T-helper 1 cell treated with Interleukin-12 subunit alpha and Interleukin-12 subunit beta and Interleukin-4 antibody, amounts not matched to agents 30 ng/mL and 1 ng/mL, for 36 hours (primary cell): ENCODE data around the gene ZNF33B. TPM values are rescaled to one million over a fixed set of nuclear protein-coding genes. Genes with fewer than 3 reads are reported as not detected.
"Not testable (repeated sequence)": the region's sequence is repeated elsewhere in the genome, so short reads cannot be mapped to it uniquely, and the experiment has no call there.

Source experiments
- intact Hi-C: fragments of 100-400 bp; cut with micrococcal nuclease; formaldehyde crosslinking; loops from one replicate; pipeline ENCODE4 v1.15.1; 2024
- total RNA-seq: library from RNA; stranded (reverse); gene quantifications from 2 replicates; pipeline ENCODE4 v1.2.3, GENCODE V29; 2022

ZNF33B gene
- total RNA-seq = 23.3 and 25.9 TPM in 2 replicates

- intact Hi-C loops = loop anchor here (1.0 to 10.0 kb wide), 12 partner anchors 86 to 1177 kb away; partner anchors contain the start of genes BMS1, HNRNPF and ZNF32
These were observed at the start of gene ZNF33B for GRCh38 chr10:42638055-42638820. TSS of gene ZNF33B (minus strand) at chr10:42638570. CDS start at chr10:42636928, 1,642 bp downstream.

- intact Hi-C loops = no loop called here
These were observed 46.1 kb upstream of the ZNF33B start for GRCh38 chr10:42684517-42684916.

GRCh38 chr10:42680267-42680666, 41.9 kb upstream of the ZNF33B start:
- intact Hi-C loops = no loop called here

GRCh38 chr10:42665181-42665979, 27.0 kb upstream of the ZNF33B start:
- intact Hi-C loops = not testable (repeated sequence)

GRCh38 chr10:42654419-42654818, 16.0 kb upstream of the ZNF33B start:
- intact Hi-C loops = no loop called here

- intact Hi-C loops = no loop called here
These were observed 14.5 kb upstream of the ZNF33B start for GRCh38 chr10:42652858-42653257.

- intact Hi-C loops = no loop called here
These were observed 12.0 kb upstream of the ZNF33B start for GRCh38 chr10:42650374-42650773.

GRCh38 chr10:42648512-42648911, 10.1 kb upstream of the ZNF33B start:
- intact Hi-C loops = no loop called here

- intact Hi-C loops = no loop called here
These were observed 8.6 kb upstream of the ZNF33B start for GRCh38 chr10:42646687-42647640.

GRCh38 chr10:42646214-42646613, 7.8 kb upstream of the ZNF33B start:
- intact Hi-C loops = no loop called here

GRCh38 chr10:42645516-42645915, 7.1 kb upstream of the ZNF33B start:
- intact Hi-C loops = no loop called here

- intact Hi-C loops = no loop called here
These were observed 6.7 kb upstream of the ZNF33B start for GRCh38 chr10:42645103-42645502.

GRCh38 chr10:42640610-42641229, 2.4 kb upstream of the ZNF33B start:
- intact Hi-C loops = no loop called here

- intact Hi-C loops = loop anchor here (1.0 to 10.0 kb wide), 12 partner anchors 87 to 1176 kb away; partner anchors contain the start of genes BMS1, HNRNPF and ZNF32
These were observed 476 bp upstream of the ZNF33B start for GRCh38 chr10:42638821-42639270.

GRCh38 chr10:42637648-42638054, 719 bp downstream of the ZNF33B start:
- intact Hi-C loops = loop anchor here (1.0 to 10.0 kb wide), 12 partner anchors 85 to 1177 kb away; partner anchors contain the start of genes BMS1, HNRNPF and ZNF32

GRCh38 chr10:42637142-42637541, 1.2 kb downstream of the ZNF33B start:
- intact Hi-C loops = loop anchor here (5.0 to 10.0 kb wide), 4 partner anchors 115 to 1178 kb away; no protein-coding TSS in a partner anchor

GRCh38 chr10:42635098-42635497, 3.3 kb downstream of the ZNF33B start:
- intact Hi-C loops = loop anchor here (5.0 to 10.0 kb wide), 4 partner anchors 117 to 1180 kb away; no protein-coding TSS in a partner anchor

GRCh38 chr10:42632564-42632963, 5.8 kb downstream of the ZNF33B start:
- intact Hi-C loops = loop anchor here (2.0 to 10.0 kb wide), 4 partner anchors 476 to 1182 kb away; no protein-coding TSS in a partner anchor

- intact Hi-C loops = loop anchor here (2.0 to 10.0 kb wide), 4 partner anchors 150 to 1184 kb away; no protein-coding TSS in a partner anchor
These were observed 7.7 kb downstream of the ZNF33B start for GRCh38 chr10:42630537-42631134.

GRCh38 chr10:42623929-42624328, 14.4 kb downstream of the ZNF33B start:
- intact Hi-C loops = no loop called here
